ENCODE results near the gene KLF5. TPM values are rescaled to one million over a fixed set of nuclear protein-coding genes. Genes with fewer than 3 reads are reported as not detected.

The KLF5 gene
- total RNA-seq, result 10.2 and 11.7 TPM in 2 replicates

GRCh38 chr13:73058736-73059459, at the start of gene KLF5:
Gene KLF5 (plus strand): TSS chr13:73059005. CDS start chr13:73059328, 323 bp downstream.

Small RNAs within 50 kb of the gene (small RNA-seq; reads per million reads assigned to genes)
- not detected for gene RNU6-66P

All from hair follicle dermal papilla cell (primary cell).